Measurements from ENCODE around the gene PKD2. TPM values are rescaled to one million over a fixed set of nuclear protein-coding genes. Genes with fewer than 3 reads are reported as not detected.

Gene PKD2
- total RNA-seq, 1 donor from 2014 or later = 10.1 TPM

- intact Hi-C loops (cut with micrococcal nuclease) = loop anchor here (10.0 kb wide), 2 partner anchors 997 to 1067 kb away; partner anchors contain the start of gene AFF1
- no peak overlapping the region for H3K27ac Mint-ChIP-seq
- H3K4me1 Mint-ChIP-seq (ENCODE audit: low read depth) = peaks cover 5% of the 10 kb centered on the region
Measured at GRCh38 chr4:88001871-88002270, 5.6 kb upstream of the PKD2 start.

GRCh38 chr4:88002786-88003185 is 4.6 kb upstream of the PKD2 start:
- no peak overlapping the region for H3K4me3 Mint-ChIP-seq
- no peak overlapping the region for H3K27ac Mint-ChIP-seq
- no peaks in the 10 kb centered on the region for H3K9me3 Mint-ChIP-seq
- peaks cover 6% of the 10 kb centered on the region for H3K4me1 Mint-ChIP-seq (ENCODE audit: low read depth)
- H3K36me3 Mint-ChIP-seq (ENCODE audit: low read depth) = no peaks in the 10 kb centered on the region
- no peak for DNase-seq (ENCODE audit: low spot score)
- peaks cover 30% of the 10 kb centered on the region for H3K27me3 Mint-ChIP-seq (ENCODE audit: insufficient read depth)
- intact Hi-C loops (cut with micrococcal nuclease) = loop anchor here (10.0 kb wide), 2 partner anchors 998 to 1068 kb away; partner anchors contain the start of gene AFF1

More at GRCh38 chr4:88001871-88002270, 5.6 kb upstream of the PKD2 start:
- DNase-seq (ENCODE audit: low spot score) = no peak
- H3K27me3 Mint-ChIP-seq (ENCODE audit: insufficient read depth) = peaks cover 27% of the 10 kb centered on the region
- H3K9me3 Mint-ChIP-seq = no peaks in the 10 kb centered on the region
- H3K4me3 Mint-ChIP-seq = no peak overlapping the region
- H3K36me3 Mint-ChIP-seq (ENCODE audit: low read depth) = no peaks in the 10 kb centered on the region

GRCh38 chr4:88003261-88003660 is 4.2 kb upstream of the PKD2 start:
- no peak overlapping the region for H3K4me3 Mint-ChIP-seq
- intact Hi-C loops (cut with micrococcal nuclease) = loop anchor here (10.0 kb wide), 2 partner anchors 998 to 1068 kb away; partner anchors contain the start of gene AFF1
- DNase-seq (ENCODE audit: low spot score) = no peak
- no peaks in the 10 kb centered on the region for H3K36me3 Mint-ChIP-seq (ENCODE audit: low read depth)
- no peak overlapping the region for H3K27ac Mint-ChIP-seq
- peaks cover 6% of the 10 kb centered on the region for H3K4me1 Mint-ChIP-seq (ENCODE audit: low read depth)
- peaks cover 29% of the 10 kb centered on the region for H3K27me3 Mint-ChIP-seq (ENCODE audit: insufficient read depth)
- no peaks in the 10 kb centered on the region for H3K9me3 Mint-ChIP-seq

GRCh38 chr4:88005076-88005475 is 2.4 kb upstream of the PKD2 start:
- Mint-ChIP-seq H3K4me3 (no peak overlapping the region), H3K9me3 (no peaks in the 10 kb centered on the region), H3K36me3 (ENCODE audit: low read depth) (no peaks in the 10 kb centered on the region), H3K27me3 (ENCODE audit: insufficient read depth) (peaks cover 27% of the 10 kb centered on the region), H3K27ac (no peak overlapping the region), H3K4me1 (ENCODE audit: low read depth) (peaks cover 18% of the 10 kb centered on the region)
- DNase-seq (ENCODE audit: low spot score) = no peak
- intact Hi-C loops (cut with micrococcal nuclease) = loop anchor here (5.0 to 10.0 kb wide), 5 partner anchors 277 to 1107 kb away; partner anchors contain the start of genes AFF1, PPM1K and TIGD2

- H3K4me1 Mint-ChIP-seq (ENCODE audit: low read depth) = peaks cover 25% of the 10 kb centered on the region
- H3K9me3 Mint-ChIP-seq = no peaks in the 10 kb centered on the region
- peaks cover 24% of the 10 kb centered on the region for H3K27me3 Mint-ChIP-seq (ENCODE audit: insufficient read depth)
- intact Hi-C loops (cut with micrococcal nuclease) = loop anchor here (5.0 to 10.0 kb wide), 5 partner anchors 276 to 1106 kb away; partner anchors contain the start of genes AFF1, PPM1K and TIGD2
- no peak overlapping the region for H3K27ac Mint-ChIP-seq
- peaks cover 3% of the 10 kb centered on the region for H3K36me3 Mint-ChIP-seq (ENCODE audit: low read depth)
- peak overlapping the region; percentile 83 for H3K4me3 Mint-ChIP-seq
- DNase-seq (ENCODE audit: low spot score) = no peak
Measured at GRCh38 chr4:88005946-88006345, 1.5 kb upstream of the PKD2 start.

GRCh38 chr4:88006956-88007303 is 505 bp upstream of the PKD2 start:
- peak overlapping the region; percentile 64 for H3K27ac Mint-ChIP-seq
- intact Hi-C loops (cut with micrococcal nuclease) = loop anchor here (5.0 to 10.0 kb wide), 5 partner anchors 275 to 1105 kb away; partner anchors contain the start of genes AFF1, PPM1K and TIGD2

GRCh38 chr4:88008122-88008742 is 797 bp downstream of the PKD2 start:
- intact Hi-C loops (cut with micrococcal nuclease) = loop anchor here (2.0 to 10.0 kb wide), 8 partner anchors 274 to 1104 kb away; partner anchors contain the start of genes AFF1, HERC3, HERC5 and PPM1K
- Mint-ChIP-seq H3K4me1 (ENCODE audit: low read depth) (peaks cover 48% of the 10 kb centered on the region), H3K36me3 (ENCODE audit: low read depth) (peaks cover 3% of the 10 kb centered on the region), H3K27ac (peak overlapping the region; percentile 80), H3K4me3 (peak overlapping the region; percentile 89), H3K27me3 (ENCODE audit: insufficient read depth) (peaks cover 20% of the 10 kb centered on the region), H3K9me3 (no peaks in the 10 kb centered on the region)
- DNase-seq (ENCODE audit: low spot score) = no peak

More at GRCh38 chr4:88006956-88007303, 505 bp upstream of the PKD2 start:
- Mint-ChIP-seq H3K4me3 (peak overlapping the region; percentile 83), H3K36me3 (ENCODE audit: low read depth) (peaks cover 3% of the 10 kb centered on the region), H3K9me3 (no peaks in the 10 kb centered on the region), H3K4me1 (ENCODE audit: low read depth) (peaks cover 35% of the 10 kb centered on the region), H3K27me3 (ENCODE audit: insufficient read depth) (peaks cover 20% of the 10 kb centered on the region)
- DNase-seq (ENCODE audit: low spot score) = no peak

- DNase-seq (ENCODE audit: low spot score) = no peak
- no peaks in the 10 kb centered on the region for H3K9me3 Mint-ChIP-seq
- H3K4me1 Mint-ChIP-seq (ENCODE audit: low read depth) = peaks cover 50% of the 10 kb centered on the region
- H3K27me3 Mint-ChIP-seq (ENCODE audit: insufficient read depth) = peaks cover 15% of the 10 kb centered on the region
- H3K4me3 Mint-ChIP-seq = peak overlapping the region; percentile 89
- H3K27ac Mint-ChIP-seq = peak overlapping the region; percentile 80
- intact Hi-C loops (cut with micrococcal nuclease) = loop anchor here (2.0 to 10.0 kb wide), 8 partner anchors 274 to 1104 kb away; partner anchors contain the start of genes AFF1, HERC3, HERC5 and PPM1K
- peaks cover 5% of the 10 kb centered on the region for H3K36me3 Mint-ChIP-seq (ENCODE audit: low read depth)
Measured at GRCh38 chr4:88008743-88009171, 1.3 kb downstream of the PKD2 start.

GRCh38 chr4:88009871-88010270 is 2.4 kb downstream of the PKD2 start:
- Mint-ChIP-seq H3K27me3 (ENCODE audit: insufficient read depth) (peaks cover 10% of the 10 kb centered on the region), H3K4me3 (no peak overlapping the region), H3K27ac (no peak overlapping the region), H3K9me3 (no peaks in the 10 kb centered on the region), H3K36me3 (ENCODE audit: low read depth) (peaks cover 5% of the 10 kb centered on the region), H3K4me1 (ENCODE audit: low read depth) (peaks cover 54% of the 10 kb centered on the region)
- DNase-seq (ENCODE audit: low spot score) = no peak
- intact Hi-C loops (cut with micrococcal nuclease) = loop anchor here (2.0 to 10.0 kb wide), 8 partner anchors 272 to 1102 kb away; partner anchors contain the start of genes AFF1, HERC3, HERC5 and PPM1K

- intact Hi-C loops (cut with micrococcal nuclease) = no loop called here
- peaks cover 6% of the 10 kb centered on the region for H3K27me3 Mint-ChIP-seq (ENCODE audit: insufficient read depth)
- H3K4me1 Mint-ChIP-seq (ENCODE audit: low read depth) = peaks cover 54% of the 10 kb centered on the region
- no peak overlapping the region for H3K4me3 Mint-ChIP-seq
- no peak overlapping the region for H3K27ac Mint-ChIP-seq
- peaks cover 5% of the 10 kb centered on the region for H3K36me3 Mint-ChIP-seq (ENCODE audit: low read depth)
- no peak for DNase-seq (ENCODE audit: low spot score)
- no peaks in the 10 kb centered on the region for H3K9me3 Mint-ChIP-seq
Measured at GRCh38 chr4:88010966-88011365, 3.5 kb downstream of the PKD2 start.

GRCh38 chr4:88012647-88013046 is 5.2 kb downstream of the PKD2 start:
- no peaks in the 10 kb centered on the region for H3K27me3 Mint-ChIP-seq (ENCODE audit: insufficient read depth)
- H3K27ac Mint-ChIP-seq = no peak overlapping the region
- H3K36me3 Mint-ChIP-seq (ENCODE audit: low read depth) = peaks cover 5% of the 10 kb centered on the region
- peaks cover 48% of the 10 kb centered on the region for H3K4me1 Mint-ChIP-seq (ENCODE audit: low read depth)
- H3K4me3 Mint-ChIP-seq = no peak overlapping the region
- DNase-seq (ENCODE audit: low spot score) = no peak
- no peaks in the 10 kb centered on the region for H3K9me3 Mint-ChIP-seq
- intact Hi-C loops (cut with micrococcal nuclease) = no loop called here

GRCh38 chr4:88014386-88014905 is 7.0 kb downstream of the PKD2 start:
- Mint-ChIP-seq H3K4me3 (no peak overlapping the region), H3K27me3 (ENCODE audit: insufficient read depth) (no peaks in the 10 kb centered on the region), H3K9me3 (no peaks in the 10 kb centered on the region), H3K4me1 (ENCODE audit: low read depth) (peaks cover 37% of the 10 kb centered on the region), H3K36me3 (ENCODE audit: low read depth) (peaks cover 6% of the 10 kb centered on the region), H3K27ac (no peak overlapping the region)
- intact Hi-C loops (cut with micrococcal nuclease) = no loop called here
- DNase-seq (ENCODE audit: low spot score) = no peak

- intact Hi-C loops (cut with micrococcal nuclease) = no loop called here
- no peak overlapping the region for H3K27ac Mint-ChIP-seq
- peaks cover 4% of the 10 kb centered on the region for H3K36me3 Mint-ChIP-seq (ENCODE audit: low read depth)
- H3K27me3 Mint-ChIP-seq (ENCODE audit: insufficient read depth) = no peaks in the 10 kb centered on the region
- H3K4me3 Mint-ChIP-seq = no peak overlapping the region
- DNase-seq (ENCODE audit: low spot score) = no peak
- H3K9me3 Mint-ChIP-seq = no peaks in the 10 kb centered on the region
- peaks cover 31% of the 10 kb centered on the region for H3K4me1 Mint-ChIP-seq (ENCODE audit: low read depth)
Measured at GRCh38 chr4:88015659-88016295, 8.3 kb downstream of the PKD2 start.

All from activated T-helper 1 cell treated with anti-CD3 and anti-CD28 coated beads, Interleukin-12 subunit alpha, Interleukin-12 subunit beta, Interleukin-2, Interleukin-4 antibody, amounts not matched to agents 30 ng/mL and 10 ng/mL and 1 ng/mL, durations not matched to agents 14 hours and 24 hours and 36 hours (primary cell).